ENCODE results near the gene SH3BP2.

GRCh38 chr4:2823671-2824328 lies 30.9 kb downstream of the SH3BP2 start:
- TF ChIP-seq CTCF (IDR thresholded peaks at IDR 0.05): no peak
- no peak for TF ChIP-seq POLR2A (IDR thresholded peaks at IDR 0.05)
- no peak for TF ChIP-seq EP300 (IDR thresholded peaks at IDR 0.05)
